ENCODE measurements around the gene RPL22L1. TPM values are rescaled to one million over a fixed set of nuclear protein-coding genes. Genes with fewer than 3 reads are reported as not detected.

Gene RPL22L1
- polyA plus RNA-seq, 2 of the 4 experiments (the other 2 are of a cell fraction): 258 to 309 TPM

GRCh38 chr3:170910542-170910941 is 40.5 kb upstream of the RPL22L1 start:
- POLR2A ChIA-PET: no interaction called here
- H3K27ac ChIP-seq: no peak overlapping the region
- ATAC-seq: no peak

GRCh38 chr3:170909129-170909903 is 39.3 kb upstream of the RPL22L1 start:
- ChIA-PET CTCF (interaction anchor here (1.4 kb wide), 1 partner anchor 52 kb away, joined by 4 read pairs; no protein-coding TSS in a partner anchor), POLR2A (interaction anchor here (0.6 to 3.0 kb wide), 2 partner anchors 40 to 373 kb away, joined by 7 to 24 read pairs; partner anchors contain the start of gene RPL22L1)
- FAIRE-seq (no peak), DNase-seq (ENCODE audit: low read depth in 1 of 2, low spot score in 1 of 2) (peak; percentile 31 to 66), ATAC-seq (peak; percentile 33 to 39)
- peaks cover 14% of the 10 kb centered on the region for H3K4me1 ChIP-seq
- peak overlapping the region; percentile 87 for H3K4me2 ChIP-seq
- 77% methylated on average over 13 of the region's 17 CpGs for WGBS (ENCODE audit: missing lambda C conversion rate)
- H3K9me3 ChIP-seq: peaks cover 10% of the 10 kb centered on the region; the same call in 2 of the 3 replicates
- H3K27ac ChIP-seq: peak overlapping the region; percentile 53 to 92
- peak overlapping the region; percentile 70; the same call in 2 of the 3 replicates for H3K4me3 ChIP-seq
- no peak for TF ChIP-seq ZSCAN20 (CRISPR knock-in tag; IDR thresholded peaks at IDR 0.05)
- no peak for TF ChIP-seq HOXB5 (CRISPR knock-in tag; IDR thresholded peaks at IDR 0.05)
- no peak for TF ChIP-seq MYC (IDR thresholded peaks at IDR 0.05; ENCODE audit: borderline replicate concordance, low read length)
- TF ChIP-seq FOSL2 (IDR thresholded peaks at IDR 0.05): peak; percentile 47
- TF ChIP-seq FOSL2 (CRISPR knock-in tag; IDR thresholded peaks at IDR 0.05): peak; percentile 83
- TF ChIP-seq EP300 (IDR thresholded peaks at IDR 0.05): 0 out of 5 replicates have a peak, but pooled peaks of 1 of the 2 experiments have one; percentile 17
- TF ChIP-seq GATA3 (IDR thresholded peaks at IDR 0.05; ENCODE audit: borderline replicate concordance): peak; percentile 59; the same call in 1 of the 2 replicates
- TF ChIP-seq TFCP2L1 (CRISPR knock-in tag; IDR thresholded peaks at IDR 0.05): no peak
- no peak for TF ChIP-seq CBX2 (IDR thresholded peaks at IDR 0.05; ENCODE audit: borderline replicate concordance, low read depth)
- no peak for TF ChIP-seq REST (IDR thresholded peaks at IDR 0.05)

More at GRCh38 chr3:170910542-170910941, 40.5 kb upstream of the RPL22L1 start:
- TF ChIP-seq EP300 (IDR thresholded peaks at IDR 0.05) (no peak), ZFP36 (IDR thresholded peaks at IDR 0.05; ENCODE audit: borderline replicate concordance, partially characterized antibody) (no peak), RCOR1 (IDR thresholded peaks at IDR 0.05; ENCODE audit: low read depth, low read length) (no peak), HEYL (CRISPR knock-in tag; IDR thresholded peaks at IDR 0.05) (no peak), ELK1 (IDR thresholded peaks at IDR 0.05; ENCODE audit: low read depth, low read length) (no peak), JUNB (IDR thresholded peaks at IDR 0.05) (no peak), MAX (IDR thresholded peaks at IDR 0.05) (no peak), RAD21 (conservative IDR thresholded peaks at IDR 0.05 in 1 of 2, IDR thresholded peaks at IDR 0.05 in 1 of 2) (no peak), NFE2L2 (conservative IDR thresholded peaks at IDR 0.05; ENCODE audit: low read length) (no peak), PHF8 (IDR thresholded peaks at IDR 0.05; ENCODE audit: borderline replicate concordance, low read depth) (no peak), ATOH8 (CRISPR knock-in tag; IDR thresholded peaks at IDR 0.05; ENCODE audit: low read depth) (no peak), E2F6 (IDR thresholded peaks at IDR 0.05; ENCODE audit: borderline replicate concordance, low read depth) (no peak), ESRRA (IDR thresholded peaks at IDR 0.05; ENCODE audit: borderline replicate concordance, low read length) (no peak), CTCF (IDR thresholded peaks at IDR 0.05) (no peak), CHD4 (IDR thresholded peaks at IDR 0.05; ENCODE audit: borderline replicate concordance) (no peak)
- FAIRE-seq (no peak), DNase-seq (ENCODE audit: low read depth in 1 of 2, low spot score in 1 of 2) (no peak)
- no peak overlapping the region for H3K4me2 ChIP-seq
- H3K4me3 ChIP-seq: no peak overlapping the region
- CTCF ChIA-PET: no interaction called here
- H3K4me1 ChIP-seq: peaks cover 14% of the 10 kb centered on the region
- peaks cover 10% of the 10 kb centered on the region; the same call in 2 of the 3 replicates for H3K9me3 ChIP-seq

All from A549 (cell line).